HL-60 (cell line): Measurements from ENCODE around the gene TMPRSS7.

ENCODE experiments used
- DNase-seq, 2 experiments: peaks; one replicate each; pipeline ENCODE4 v3.0.0-alpha.2; 2010 to 2020; ENCODE audit warnings: low read depth in 1 of 2, low spot score in 1 of 2
- H3K27ac ChIP-seq: fragments of 250-450 bp; sonication (Bioruptor Pico); replicated peaks from 2 replicates; pipeline ENCODE4 v1.5.1; 2020; ENCODE audit warnings: mild to moderate bottlenecking, moderate library complexity
- H3K27me3 ChIP-seq: fragments of 250-450 bp; sonication (Bioruptor Pico); 2 replicates; pipeline ENCODE4 v1.5.1; 2021; ENCODE audit warnings: mild to moderate bottlenecking, moderate library complexity; ENCODE audit not compliant: insufficient read depth, poor library complexity, severe bottlenecking
- H3K4me3 ChIP-seq: replicated peaks from 2 replicates; pipeline ENCODE4 v1.5.1; 2011; ENCODE audit warnings: mild to moderate bottlenecking, control low read depth, low read length; ENCODE audit not compliant: insufficient read depth
- CTCF ChIP-seq: IDR thresholded peaks from one replicate; pipeline ENCODE4 v1.5.1; 2011; ENCODE audit warnings: low read length, control low read depth, inconsistent platforms; ENCODE audit not compliant: insufficient read depth
- GABPA ChIP-seq: IDR thresholded peaks from 2 replicates; pipeline ENCODE4 v1.6.1; 2012; ENCODE audit warnings: low read depth
- POLR2AphosphoS5 ChIP-seq: IDR thresholded peaks from 2 replicates; pipeline ENCODE4 v1.6.1; 2012; ENCODE audit warnings: low read depth
- REST ChIP-seq: IDR thresholded peaks from 2 replicates; pipeline ENCODE4 v1.6.1; 2012; ENCODE audit warnings: low read depth; ENCODE audit not compliant: insufficient replicate concordance
- SPI1 ChIP-seq: IDR thresholded peaks from 2 replicates; pipeline ENCODE4 v1.6.1; 2012; ENCODE audit warnings: low read depth, mild to moderate bottlenecking, borderline replicate concordance

TMPRSS7 gene

GRCh38 chr3:112124907-112125607 is 90.5 kb downstream of the TMPRSS7 start:
- Histone ChIP-seq H3K27me3 (no peaks in the 10 kb centered on the region), H3K27ac (no peak overlapping the region), H3K4me3 (no peak overlapping the region)
- DNase-seq = no peak
- no peak for TF ChIP-seq SPI1
- no peak for TF ChIP-seq CTCF
- TF ChIP-seq GABPA = no peak
- no peak for TF ChIP-seq REST
- TF ChIP-seq POLR2AphosphoS5 = no peak

- no peak for TF ChIP-seq SPI1
- no peak for TF ChIP-seq REST
- no peak for TF ChIP-seq GABPA
- TF ChIP-seq POLR2AphosphoS5 = no peak
- no peak for TF ChIP-seq CTCF
- DNase-seq = no peak
- H3K4me3 ChIP-seq = no peak overlapping the region
- no peak overlapping the region for H3K27ac ChIP-seq
- H3K27me3 ChIP-seq = no peaks in the 10 kb centered on the region
Measured at GRCh38 chr3:112126511-112126911, 92.0 kb downstream of the TMPRSS7 start.

- TF ChIP-seq REST (no peak), GABPA (no peak), CTCF (no peak), POLR2AphosphoS5 (no peak), SPI1 (no peak)
- DNase-seq = no peak
- Histone ChIP-seq H3K4me3 (no peak overlapping the region), H3K27me3 (no peaks in the 10 kb centered on the region), H3K27ac (no peak overlapping the region)
Measured at GRCh38 chr3:112127522-112128494, 93.3 kb downstream of the TMPRSS7 start.
